CMK (cell line): ENCODE measurements around the gene DEDD2.

Source experiments
- DNase-seq: peaks from one replicate; pipeline ENCODE4 v3.0.0-alpha.2; 2010; ENCODE audit warnings: low read depth

DEDD2 gene

DNA sequence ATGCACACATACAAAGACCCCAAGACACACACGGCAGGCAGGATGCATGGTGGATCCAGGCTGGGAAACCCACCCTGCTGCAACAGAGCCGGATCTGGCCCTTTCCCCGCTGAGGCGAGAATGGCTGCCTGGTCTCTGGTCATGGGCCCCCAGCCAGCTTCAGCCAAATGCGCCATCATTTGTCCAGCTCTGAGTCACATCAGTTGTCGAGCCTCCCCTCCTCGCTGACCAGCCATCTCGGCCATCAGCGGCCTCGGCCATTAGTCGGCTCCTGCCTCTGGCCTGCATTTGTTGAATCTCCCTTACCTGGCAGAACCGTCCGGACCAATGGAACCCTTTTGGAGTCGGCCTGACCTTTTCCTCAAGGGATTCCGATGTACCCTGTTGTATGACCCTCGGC lies 46.8 kb downstream of the DEDD2 start:
- no peak for DNase-seq

DNA sequence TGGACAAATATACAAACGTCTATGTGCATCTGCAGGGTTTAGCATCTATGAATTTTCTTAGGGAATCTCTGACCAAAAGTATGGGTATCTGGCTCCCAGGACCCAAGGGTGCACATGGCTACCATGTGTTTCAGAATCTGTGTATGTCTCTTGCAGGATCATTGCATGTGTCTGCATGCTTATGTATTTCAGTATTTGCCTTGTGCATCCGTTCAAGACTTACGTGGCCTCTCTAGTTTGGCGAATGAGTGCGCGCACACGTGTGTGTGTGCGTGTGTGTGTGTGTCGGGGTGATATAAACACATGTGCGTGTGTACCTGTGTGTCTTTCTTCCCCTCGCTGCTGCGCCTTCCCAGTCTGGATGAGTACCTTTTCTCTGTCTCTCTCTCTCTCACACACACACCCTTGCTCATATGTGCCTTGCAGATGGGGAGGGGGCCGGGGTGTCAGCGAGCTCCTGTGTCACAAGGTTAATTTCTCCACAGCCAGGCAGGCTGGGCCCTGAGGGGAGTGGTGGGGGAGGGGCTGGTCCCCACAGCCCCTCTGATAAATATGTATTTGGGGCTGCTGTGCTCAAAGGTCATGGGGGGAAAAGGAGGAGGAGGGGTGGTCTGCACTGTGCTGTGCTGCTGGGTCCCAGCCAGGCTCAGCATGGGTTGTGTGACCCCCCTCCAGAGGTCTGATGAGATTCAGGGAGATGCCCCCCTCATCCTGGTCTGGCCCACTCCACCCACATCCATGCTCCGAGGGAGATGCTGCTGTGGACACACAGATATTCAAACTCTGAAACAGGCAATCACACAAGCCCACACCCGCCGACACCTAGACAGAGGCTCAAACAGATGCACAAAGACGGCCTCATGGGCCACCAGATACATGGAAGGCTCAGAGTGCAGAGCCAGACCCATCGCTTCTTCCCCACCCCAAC lies 47.7 kb downstream of the DEDD2 start:
- DNase-seq = no peak

DNA sequence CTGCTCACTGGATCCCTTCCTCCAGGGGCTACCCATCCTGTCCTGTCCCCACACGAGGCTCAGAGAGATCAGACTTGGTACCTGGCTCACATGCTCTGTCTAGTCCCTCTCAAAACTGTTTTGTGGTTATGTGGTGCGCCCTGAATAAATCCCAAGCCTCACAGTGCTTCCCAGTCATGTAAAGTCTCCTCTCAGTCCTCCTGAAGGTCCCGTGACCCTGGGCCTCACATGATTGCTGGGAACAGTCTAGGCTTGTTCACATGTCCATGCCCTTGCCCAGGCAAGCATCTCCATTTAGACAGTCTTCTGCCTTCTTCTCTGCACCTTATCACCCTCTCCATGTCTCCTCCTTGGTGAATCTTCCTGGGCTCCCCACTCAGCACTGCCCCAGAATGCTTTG lies 49.3 kb downstream of the DEDD2 start:
- DNase-seq = no peak

DNA sequence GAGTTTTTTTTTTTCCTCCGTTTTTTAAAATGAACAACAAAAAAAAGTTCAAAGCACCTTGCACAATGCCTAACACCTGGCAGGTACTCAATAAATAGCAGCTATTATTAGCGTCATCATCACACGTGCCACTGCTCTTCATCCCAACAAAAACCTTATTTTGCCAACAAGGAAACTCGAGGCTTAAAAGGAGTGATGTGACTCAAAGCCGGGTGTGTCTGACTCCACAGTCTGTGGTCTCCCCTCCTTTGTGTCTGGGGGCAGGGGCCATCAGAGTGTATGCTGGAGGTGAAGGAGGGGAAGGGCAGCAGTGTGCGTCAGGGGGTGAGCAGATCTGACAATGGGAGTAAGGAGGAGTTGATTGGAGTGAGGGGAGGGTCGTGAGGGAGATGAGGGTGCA lies 51.2 kb downstream of the DEDD2 start:
- DNase-seq = no peak

DNA sequence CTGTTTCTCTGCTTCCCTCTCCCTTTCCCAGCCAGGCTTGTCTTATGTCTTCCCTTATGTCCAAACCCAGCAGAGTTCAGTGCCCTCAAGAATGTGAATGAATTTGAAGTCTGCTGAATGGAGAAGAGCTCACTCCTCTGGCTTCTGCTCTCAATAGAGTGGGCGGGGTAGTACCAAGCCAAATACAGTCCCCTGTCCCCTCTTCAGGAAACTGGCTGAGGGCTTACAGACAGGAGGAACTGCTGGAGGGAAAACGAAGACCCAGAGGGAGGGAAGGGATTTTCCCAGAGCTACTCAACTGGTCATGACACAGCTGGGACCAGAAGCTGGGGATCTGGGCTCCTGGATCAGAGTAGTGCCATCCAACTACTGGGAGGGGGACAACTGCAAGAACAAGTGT lies 52.3 kb downstream of the DEDD2 start:
- no peak for DNase-seq

DNA sequence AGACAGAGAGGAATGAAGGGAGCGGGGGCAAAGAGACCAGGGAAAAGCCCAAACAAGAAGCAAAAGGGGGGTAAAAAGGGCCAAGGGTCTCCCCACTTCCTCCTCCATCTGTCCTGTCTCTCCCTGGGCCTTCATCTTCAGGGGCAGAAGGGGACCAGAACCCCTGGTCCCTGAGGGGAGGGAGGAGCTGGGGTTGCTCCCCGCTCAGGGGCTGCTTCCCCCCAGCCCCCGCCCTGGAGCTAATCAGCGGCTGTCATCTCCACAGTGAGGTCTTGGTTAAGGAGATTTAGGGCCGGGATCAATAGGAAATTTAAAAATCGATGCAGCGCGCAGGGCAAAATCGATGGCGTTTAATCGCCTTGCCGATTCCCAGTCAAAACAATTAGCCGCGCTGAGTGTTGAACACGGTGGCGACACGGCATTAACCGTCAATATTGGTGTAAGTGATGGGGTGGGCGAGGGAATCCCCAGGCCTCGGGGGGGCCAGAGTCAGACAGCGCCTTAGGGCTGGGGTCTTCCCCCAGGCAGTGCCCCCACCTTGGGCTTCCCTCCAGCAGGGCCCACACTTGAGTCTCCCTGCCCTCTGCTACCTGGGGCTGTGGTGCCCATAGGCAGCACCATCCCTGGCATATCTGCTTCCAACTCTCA lies 55.7 kb downstream of the DEDD2 start:
- no peak for DNase-seq

DNA sequence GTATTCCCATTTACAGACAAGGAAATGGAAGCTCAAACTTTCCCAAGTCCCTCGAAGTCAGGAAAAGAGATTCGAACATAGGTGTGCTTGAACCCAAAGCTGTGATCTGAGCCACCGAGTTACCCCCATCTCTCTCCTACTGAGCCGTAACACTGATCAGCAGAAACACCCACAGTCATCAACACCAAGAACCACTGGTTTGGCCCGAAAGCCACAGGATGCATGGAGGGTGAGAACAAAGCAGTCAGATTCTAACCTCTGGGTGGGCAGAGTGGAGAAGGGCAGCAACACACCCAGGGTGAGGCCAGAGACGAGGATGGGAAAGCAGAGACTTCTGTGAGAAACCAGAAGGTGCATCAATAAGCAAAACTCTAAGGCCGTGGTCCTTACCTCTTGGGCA lies 57.5 kb downstream of the DEDD2 start:
- DNase-seq = no peak

DNA sequence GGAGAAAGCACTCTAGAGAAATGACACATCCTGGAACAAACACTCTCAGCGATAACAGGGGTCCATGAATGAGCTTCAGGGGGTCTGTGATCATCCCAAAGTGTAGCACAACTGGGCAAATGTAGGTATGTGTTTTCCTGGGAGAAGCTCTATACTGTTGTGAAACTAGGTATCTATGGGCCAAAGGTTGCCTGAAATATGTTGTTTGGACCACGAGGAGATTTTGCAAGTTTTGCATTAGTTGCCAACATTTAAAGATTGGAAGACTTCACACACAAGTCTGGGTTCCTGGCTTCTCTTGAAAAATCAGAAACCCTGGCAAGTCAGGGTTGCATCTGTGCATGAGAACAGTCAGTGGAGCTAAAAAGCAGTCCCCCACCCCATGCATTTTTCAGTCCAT lies 58.6 kb downstream of the DEDD2 start:
- DNase-seq = no peak

DNA sequence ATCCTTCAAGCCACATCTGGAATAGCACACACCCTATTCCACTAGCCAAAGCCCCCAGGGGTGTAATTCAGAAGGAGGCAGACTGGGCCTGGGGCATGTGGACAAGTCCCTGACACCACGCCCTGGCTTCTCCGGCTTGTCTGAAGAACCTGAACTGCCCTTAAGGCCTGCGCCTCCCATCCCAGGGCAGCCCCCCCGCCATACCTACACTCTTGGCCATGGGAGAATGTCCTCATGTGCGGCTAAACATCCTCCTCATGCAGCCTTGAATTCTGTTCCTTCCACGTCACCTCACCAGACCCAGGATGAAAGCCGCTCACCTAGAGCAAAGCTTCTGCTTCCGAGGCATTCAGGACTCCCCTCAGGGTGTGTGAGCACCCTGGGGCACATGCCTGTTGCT lies 60.9 kb downstream of the DEDD2 start:
- DNase-seq = no peak

DNA sequence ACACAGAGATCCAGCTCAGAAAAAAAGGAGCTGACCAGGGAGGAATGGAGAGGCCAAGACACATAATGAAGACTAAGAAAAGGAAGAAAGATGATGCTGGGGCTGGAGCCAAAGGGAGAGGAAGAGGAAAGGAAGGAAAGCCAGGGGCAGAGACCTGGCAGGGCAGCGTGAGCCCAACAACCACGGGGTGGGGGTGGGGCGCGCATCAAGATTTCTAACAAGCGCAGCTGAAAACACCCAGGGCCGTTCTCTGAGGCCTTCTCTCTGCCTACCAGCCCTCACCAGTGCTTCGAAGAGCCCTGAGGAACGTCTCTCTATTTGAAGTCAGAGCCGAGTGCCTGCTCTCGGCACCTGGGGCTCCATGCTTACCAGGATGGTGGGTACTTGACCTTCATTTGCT lies 61.7 kb downstream of the DEDD2 start:
- DNase-seq = no peak

DNA sequence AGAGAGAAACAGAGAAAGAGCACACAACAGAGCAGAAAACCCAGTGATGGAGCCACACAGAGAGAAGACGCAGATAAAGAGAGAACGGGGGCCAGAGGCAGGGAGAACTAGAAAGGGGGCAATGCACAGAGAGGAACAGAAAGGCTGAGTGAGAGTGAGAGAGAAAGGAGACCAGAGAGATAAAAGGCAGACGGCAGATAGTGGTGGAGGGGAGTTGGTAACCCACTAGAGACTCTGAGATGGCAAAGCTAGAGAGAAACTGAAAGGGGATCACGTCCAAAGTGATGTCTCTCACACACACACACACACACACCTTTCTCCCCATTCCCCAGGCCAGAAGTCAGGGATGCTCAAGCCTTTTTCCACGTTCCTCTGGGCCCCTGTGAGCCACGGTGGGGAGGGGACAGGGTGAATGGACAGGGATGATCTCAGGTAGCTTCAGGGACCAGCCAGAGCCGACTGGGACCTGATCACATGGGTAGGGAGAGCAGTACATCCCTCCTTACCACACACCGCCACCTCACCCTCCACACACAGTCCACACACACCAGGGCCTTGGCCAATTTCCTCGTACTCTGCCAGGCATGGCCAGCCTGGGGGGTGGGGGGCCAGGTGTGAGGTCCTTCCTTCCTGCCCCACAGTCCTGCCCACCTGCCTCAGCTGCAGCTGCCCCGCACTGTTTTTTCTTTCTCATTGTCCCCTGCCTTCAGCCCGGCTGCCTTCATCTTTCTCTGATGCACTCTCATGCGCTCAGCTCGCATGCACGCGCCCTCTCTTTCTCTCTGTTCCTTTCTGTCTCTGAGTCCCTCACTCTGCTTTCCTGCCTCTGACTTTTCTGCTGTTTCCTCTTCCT lies 62.8 kb downstream of the DEDD2 start:
- DNase-seq = no peak

DNA sequence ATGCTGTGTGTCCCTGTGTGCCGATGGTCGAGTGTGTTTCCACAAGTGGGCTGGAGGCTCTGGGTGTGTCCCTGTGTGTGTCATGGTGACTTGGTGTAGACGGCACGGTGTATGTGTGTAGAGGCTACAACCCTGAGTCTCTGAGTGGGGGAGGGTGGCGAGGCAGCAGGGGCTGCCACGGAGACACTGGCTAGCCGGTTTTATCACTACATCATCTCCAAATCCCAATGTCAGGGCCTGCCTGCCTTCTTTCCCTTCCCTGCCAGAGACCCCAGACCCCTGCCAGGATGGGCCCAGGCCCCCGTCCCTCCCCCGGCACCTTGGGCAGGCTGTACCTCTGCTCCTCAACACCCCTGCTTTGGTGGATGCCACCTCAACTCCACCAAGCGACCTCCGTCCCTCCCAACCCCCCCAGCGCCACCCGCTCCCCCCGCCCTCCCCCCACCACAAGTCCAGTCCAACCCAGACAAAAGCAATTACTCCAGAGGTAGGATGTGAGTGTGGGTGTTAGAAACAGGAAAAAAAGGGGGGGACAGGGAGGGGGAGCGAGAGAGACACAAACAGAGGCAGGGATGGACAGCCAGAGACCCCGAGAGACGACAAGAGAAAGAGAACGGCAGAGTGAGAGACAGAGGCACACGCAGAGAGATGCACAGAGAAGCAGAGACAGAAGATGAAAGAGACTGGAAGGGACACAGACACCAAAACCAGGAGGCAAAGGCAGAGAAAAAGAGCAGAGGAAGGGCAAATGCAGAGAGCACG lies 63.6 kb downstream of the DEDD2 start:
- DNase-seq = no peak

DNA sequence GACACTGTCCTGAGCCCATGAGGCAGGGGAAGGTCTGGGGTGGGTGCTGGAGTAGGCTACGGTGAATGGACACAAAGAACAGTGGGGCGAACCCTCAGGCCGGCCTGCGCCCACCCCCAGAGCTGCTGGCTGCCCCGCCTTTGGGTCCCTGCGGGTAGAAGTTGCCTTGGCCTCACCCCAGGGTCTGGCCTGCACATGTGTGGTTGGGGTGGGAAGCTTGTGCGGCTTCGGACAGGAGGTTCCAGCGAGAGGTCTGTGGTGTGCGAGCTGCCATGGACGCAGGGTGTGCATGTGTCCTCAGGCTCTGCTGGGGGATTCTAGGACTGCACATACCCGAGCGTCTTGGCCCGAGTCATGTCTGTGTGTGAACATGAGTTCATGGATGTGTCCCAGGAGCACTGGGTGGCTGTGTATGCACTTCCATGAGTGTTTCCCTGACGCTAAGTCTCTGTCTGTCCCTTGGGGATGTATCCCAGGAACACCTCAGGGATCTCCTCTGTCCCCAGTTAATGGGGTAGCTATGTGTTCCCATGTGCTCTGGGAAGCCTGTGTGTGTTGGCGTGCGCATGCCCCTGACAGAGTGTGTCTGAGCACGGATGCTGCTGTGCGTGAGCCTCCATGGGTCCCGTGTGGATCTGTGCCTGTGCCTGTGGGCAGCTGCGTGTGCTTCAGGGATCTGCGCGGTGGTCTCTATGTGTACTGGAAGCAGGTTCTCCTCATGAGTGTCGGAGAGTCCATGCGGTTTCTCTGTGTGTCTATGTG lies 64.4 kb downstream of the DEDD2 start:
- DNase-seq = no peak

DNA sequence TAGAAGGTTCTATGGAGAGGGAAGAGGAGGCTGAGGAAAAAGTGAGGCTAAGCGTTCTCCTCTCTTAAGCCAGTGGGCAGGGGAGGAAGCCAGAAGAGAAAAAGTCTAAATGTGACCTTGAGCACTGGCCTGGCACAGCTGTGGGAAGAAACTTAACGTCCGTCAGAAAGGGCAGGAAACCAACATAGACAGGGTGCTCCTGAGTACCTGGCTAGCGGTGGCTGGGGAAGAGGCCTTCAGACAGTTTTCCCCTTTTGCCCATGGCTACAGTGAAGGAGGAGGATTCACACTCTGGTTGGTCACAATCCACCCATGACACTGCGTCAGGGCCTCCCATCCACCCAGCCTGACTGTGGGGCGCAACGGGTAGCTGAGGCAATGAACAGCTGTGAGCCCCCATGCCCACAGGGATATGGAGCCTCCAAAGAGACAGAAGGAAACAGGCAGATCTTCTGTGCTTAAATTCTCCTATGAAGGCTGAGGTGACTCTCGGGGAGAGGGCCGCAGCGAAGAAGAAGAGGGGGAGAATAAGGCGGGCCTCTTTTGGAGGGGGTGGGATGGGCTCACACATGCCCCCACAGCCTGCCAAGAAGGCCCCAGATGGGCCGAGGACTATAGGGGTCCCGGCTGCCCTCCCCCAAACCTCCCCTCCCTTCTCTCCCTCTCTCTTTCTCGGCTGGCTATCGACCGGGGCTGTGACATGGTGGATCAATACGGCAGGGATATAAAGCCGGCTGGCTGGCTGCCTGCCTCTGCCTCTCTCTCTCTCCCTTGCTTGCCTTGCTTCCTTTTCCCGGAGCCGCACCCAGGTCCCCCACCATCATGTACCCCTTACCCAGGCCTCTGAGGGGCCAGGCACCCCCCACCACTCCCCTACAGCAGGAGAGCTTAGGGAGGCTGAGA lies 65.4 kb downstream of the DEDD2 start:
- DNase-seq = no peak

DNA sequence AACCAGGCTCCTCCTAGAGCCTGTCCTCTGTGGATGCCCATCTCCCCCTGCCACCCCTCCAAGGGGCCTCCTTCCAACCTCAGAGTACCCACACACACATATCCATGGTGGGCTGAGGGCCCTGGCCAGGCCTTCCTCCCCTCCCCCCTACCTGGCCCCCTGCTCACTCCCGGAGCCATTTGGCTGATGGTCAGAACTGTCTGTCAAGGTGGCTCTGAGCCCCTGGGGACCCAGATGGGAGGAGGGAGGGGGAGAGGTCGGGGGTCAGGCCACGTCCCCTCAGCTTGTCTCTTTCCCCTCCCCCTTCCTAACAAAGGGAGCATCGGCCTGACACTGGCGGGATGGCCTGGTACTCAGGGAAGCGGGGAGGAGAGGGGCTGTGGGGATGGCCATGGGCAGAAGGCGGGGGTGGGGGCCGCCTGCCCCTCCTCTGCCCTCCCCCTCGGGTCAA lies 66.5 kb downstream of the DEDD2 start:
- DNase-seq = no peak

DNA sequence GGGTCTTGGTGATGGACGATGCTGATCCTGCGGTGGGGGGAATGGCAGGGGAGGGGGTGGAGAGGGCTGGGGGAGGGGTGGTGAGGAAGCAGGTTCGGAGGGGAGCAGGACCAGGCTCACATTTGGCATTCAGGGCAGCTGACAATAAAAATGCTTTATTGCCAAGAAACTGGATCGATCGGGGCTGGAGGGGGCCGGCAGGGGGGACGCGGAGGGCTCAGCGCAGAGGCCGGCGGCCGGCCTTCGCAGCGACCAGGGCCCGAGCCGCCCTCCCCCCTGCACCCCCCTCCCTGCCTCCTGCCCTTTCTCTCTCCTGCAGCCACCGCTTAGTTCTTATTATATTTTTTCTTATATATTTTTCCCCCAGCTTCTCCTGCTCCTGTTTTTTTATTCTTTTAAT lies 67.1 kb downstream of the DEDD2 start:
- no peak for DNase-seq

DNA sequence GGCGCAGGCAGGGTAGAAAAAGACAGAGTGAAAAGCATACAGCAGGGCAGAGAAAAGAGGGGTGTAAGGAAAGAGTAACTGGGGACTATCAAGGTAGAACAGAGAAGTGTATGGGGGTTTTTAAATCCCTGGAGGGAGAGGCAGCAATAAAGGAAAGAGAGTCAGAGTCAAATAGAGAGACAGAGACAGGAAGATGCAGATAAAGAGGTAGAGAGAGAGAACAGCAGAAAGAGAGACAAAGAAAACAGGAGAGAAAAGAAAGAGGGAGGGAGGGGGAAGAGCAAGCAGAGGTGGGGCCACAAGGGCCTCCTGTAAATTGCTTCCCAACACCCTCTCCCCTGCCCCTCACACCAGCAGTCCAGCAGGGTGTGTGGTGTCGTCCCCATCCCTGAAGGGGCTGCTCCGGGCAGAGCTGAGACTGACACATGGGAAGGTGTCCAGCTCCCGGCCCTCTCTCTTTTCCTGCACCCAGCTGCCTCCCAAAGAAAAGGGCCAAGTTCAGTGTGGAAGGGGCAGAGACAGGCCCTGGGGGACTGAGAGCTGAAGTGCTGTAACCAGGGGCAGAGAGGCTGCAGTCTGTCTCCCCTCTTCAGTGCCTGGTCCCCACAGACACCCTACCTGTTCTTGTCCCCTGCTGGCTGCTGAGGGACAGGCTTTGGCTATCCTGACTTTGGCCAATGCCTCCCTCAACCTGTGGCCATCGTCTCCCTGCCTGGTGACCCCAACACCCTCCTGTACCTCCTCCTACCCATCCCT lies 67.9 kb downstream of the DEDD2 start:
- no peak for DNase-seq
